ENCODE results near the gene CPA3.

GRCh38 chr3:148945116-148945515 lies 80.0 kb downstream of the CPA3 start:
- TF ChIP-seq, protein P1, sequence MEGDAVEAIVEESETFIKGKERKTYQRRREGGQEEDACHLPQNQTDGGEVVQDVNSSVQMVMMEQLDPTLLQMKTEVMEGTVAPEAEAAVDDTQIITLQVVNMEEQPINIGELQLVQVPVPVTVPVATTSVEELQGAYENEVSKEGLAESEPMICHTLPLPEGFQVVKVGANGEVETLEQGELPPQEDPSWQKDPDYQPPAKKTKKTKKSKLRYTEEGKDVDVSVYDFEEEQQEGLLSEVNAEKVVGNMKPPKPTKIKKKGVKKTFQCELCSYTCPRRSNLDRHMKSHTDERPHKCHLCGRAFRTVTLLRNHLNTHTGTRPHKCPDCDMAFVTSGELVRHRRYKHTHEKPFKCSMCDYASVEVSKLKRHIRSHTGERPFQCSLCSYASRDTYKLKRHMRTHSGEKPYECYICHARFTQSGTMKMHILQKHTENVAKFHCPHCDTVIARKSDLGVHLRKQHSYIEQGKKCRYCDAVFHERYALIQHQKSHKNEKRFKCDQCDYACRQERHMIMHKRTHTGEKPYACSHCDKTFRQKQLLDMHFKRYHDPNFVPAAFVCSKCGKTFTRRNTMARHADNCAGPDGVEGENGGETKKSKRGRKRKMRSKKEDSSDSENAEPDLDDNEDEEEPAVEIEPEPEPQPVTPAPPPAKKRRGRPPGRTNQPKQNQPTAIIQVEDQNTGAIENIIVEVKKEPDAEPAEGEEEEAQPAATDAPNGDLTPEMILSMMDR (IDR thresholded peaks at IDR 0.05), result no peak
- TF ChIP-seq POLR2A (IDR thresholded peaks at IDR 0.05) (no peak), EP300 (IDR thresholded peaks at IDR 0.05) (no peak)

Measured in ovary (tissue), 3 donors.